RCC 7860 (cell line): ENCODE results near the gene KLK2.

ENCODE experiments used
- DNase-seq: peaks from one replicate; pipeline ENCODE4 v3.0.0-alpha.2; 2015; ENCODE audit warnings: low spot score
- FAIRE-seq: peaks from 2 replicates; lab custom pipeline; 2012; peaks lifted over from hg19 to GRCh38; lab: Jason Lieb, UNC

The KLK2 gene

DNA sequence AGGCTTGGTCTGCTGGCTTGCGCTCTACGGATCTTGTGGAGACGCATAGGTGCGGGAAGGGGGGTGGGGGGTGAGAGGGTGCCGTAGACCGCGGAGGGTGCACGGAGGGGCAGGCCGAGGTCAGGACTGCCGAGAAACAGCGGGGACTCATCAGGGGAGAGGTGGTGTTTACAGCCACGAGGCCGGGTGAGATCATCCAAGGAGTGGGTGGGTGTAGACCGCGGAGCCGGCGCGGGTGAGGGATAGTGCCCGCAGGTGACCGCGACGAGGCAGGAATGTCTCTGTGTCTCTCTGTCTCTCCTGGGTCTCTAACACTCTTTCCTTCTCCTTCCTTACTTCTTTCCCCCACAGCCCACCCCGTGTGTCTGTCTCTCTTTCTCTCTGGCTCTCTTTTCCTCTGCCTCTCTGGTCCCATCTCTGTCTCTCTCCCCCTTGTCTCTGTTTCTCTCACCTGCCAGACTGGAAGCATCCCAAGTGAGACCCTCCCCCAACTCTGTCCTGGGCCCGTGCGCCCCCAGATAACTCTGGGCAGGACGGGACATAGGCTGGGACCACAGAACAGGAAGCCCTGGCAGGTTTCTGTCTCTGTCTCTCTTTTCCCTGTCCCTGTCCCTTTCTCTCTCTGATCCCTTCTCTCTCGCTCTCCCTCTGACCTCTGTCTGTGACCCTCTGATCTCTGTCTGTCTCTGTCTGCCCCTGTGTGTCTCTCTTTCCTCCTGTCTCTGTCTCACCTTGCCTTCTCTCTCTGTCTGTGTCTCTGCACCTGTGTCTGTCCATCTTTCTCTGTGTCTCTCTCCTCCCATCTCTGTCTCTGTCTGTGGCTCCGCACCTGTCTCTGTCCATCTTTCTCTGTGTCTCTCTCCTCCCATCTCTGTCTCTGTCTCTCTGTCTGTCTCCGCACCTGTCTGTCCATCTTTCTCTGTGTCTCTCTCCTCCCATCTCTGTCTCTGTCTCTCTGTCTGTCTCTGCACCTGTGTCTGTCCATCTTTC, 39.8 kb downstream of the KLK2 start:
- FAIRE-seq (no peak), DNase-seq (no peak)

DNA sequence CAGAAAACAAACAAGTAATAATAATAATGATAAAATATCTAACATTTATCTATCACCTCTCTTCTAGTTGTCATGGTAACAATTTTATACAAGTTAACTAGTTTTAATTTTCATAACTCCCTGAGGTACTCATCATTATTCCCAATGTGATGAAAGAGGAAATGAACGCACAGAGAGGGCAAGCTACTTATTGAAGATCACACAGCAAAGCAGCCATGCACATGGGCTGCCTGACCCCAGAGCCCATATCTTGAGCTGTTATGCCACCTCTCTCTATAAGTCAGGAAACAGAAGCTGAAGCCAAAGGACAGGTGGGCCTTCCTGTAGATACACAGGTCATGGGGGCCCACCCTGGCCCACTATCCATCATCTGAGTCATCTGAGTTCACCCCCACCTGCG, 42.8 kb downstream of the KLK2 start:
- FAIRE-seq (no peak), DNase-seq (no peak)

DNA sequence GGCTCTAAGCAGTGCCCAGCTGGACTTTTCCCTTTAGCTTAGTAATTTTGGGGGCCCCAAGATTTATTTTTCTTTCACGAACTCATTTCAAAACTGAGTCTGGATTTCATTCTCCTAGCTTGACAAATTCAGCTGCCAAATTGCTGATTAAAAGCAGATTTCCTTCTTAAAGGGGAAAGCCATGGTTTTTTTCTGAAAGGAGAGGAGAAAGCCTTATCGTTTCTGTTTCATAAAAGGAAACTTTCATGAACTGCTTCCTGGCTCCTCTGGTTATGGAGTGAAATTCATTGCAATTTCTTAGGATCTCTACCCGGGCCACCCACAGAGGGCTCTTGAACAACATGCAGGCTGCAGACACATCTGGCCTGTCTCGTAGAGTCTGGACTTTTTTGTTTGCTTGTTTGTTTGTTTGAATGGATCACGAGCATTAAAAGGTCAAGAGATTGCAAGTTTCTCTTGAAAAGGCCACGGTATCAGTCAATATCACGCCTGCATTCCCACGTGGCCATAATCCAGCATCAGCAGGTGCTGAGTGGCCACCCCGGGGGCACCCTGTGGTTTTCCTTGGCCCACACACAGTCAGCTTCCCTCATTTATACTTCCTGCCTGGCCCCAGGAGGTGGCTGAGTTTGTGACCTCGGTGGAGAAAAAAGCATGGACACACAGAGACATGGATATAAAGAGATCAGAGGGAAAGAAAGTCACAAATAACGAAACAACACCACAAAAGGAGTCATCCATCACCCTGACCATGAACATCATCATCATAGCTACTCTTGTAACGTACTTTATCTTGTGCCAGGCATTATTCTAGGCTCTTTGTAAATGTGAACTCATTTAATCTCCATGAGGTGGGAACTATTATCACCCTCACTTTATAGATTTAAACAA, 48.4 kb downstream of the KLK2 start:
- DNase-seq (no peak), FAIRE-seq (no peak)

DNA sequence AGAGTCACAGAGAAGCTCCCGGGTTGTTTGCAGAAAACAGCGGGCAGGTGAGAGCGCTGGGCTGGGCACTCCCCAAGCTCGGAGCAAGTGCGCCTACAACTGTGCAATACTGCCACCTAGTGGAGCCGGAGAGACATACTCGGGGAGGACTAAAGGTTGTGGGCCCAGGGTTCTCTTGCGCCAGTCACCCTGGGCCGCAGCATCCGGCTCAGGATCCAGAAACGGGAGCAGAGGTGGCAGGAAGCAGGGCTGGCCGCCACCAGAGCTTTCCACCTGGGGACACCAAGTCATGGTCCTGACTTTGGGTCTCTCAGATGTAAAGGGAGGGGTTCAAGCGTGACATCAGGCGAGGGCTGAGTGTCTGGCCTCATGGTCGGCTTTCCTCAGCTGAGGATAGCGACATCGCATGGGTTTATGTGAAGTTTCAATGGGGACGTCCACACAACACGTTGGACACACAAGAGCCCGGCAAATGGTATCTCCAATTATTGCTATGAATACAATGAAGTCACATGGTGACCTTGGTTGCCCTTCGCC, 49.1 kb downstream of the KLK2 start:
- FAIRE-seq = no peak
- peak; percentile 52 for DNase-seq

DNA sequence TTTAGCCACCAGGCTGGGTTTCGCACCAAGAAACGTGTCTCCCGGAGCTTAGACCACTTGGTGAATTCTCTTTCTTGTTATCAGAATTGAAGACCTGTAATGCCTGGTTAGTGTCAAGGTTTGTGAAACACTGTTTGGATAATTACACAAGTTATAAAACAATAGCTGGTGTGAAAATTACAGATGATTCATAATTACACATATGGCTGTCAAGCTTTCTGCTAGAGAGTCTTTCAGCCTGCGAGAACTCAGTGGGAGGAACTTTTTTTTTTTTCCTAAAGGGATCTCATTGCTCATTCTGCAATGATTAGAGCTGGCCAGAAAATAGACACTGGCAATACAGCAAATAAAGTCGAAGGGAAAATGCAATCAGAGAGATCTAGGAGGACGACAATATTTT, 51.3 kb downstream of the KLK2 start:
- no peak for DNase-seq
- FAIRE-seq = no peak

DNA sequence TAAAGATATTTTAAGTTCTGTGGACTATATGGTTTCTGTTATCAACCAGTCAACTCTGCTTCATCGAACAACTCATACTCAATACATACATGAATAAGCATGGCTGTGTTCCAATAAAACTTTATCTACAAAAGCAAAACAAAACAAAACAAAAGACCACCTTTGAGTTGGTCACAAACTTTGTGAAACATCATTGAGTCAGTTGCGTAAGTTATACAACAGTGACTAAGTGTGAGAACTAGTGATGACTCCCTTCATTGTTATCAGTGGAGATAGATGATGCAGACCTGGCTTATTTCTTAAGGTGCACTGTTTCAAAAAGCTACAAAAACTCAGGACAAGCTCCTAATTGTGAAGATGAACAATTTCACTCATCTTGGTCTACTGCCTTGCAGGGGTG, 52.5 kb downstream of the KLK2 start:
- FAIRE-seq = no peak

DNA sequence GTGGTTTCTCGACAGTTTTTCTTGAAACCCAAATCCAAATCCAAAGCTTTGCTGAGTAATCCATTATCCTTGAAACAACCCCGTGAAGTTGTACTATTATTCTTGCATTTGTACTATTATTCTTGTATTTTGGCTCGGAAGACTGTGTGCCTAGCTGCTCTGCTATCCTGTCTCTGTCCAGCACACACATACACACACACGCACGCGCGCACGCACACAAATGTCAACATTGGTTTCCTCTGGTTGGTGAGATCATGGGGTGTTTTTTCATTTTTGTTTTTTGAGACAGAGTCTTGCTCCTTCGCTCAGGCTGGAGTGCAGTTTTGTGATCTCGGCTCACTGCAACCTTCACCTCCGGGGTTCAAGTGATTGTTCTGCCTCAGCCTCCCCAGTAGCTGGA, 52.9 kb downstream of the KLK2 start:
- FAIRE-seq = no peak
- no peak for DNase-seq

More for the DNA sequence above, 52.5 kb downstream of the KLK2 start:
- no peak for DNase-seq

DNA sequence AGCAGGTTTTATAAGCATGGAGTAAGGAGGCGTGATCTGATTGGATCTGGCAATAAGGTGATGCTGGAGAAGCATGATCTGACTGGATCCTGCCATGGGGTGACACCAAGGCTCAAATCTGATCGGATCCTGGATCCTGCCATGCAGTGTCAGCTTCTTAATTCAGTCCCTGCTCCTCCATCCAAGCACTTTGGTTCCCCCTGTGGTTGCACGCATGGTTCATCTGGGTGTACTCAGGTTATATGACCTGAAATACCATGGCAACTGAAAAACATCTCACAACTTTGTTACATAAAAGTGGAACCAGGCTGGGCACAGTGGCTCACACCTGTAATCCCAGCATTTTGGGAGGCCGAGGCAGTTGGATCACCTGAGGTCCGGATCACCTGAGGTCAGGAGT, 55.6 kb downstream of the KLK2 start:
- FAIRE-seq = no peak
- no peak for DNase-seq
